MV-4-11 (cell line): ENCODE measurements around the gene CRKL.

Experiments used
- DNase-seq: peaks from one replicate; lab custom pipeline; 2025; lab: John Stamatoyannopoulos, UW

CRKL gene

DNA sequence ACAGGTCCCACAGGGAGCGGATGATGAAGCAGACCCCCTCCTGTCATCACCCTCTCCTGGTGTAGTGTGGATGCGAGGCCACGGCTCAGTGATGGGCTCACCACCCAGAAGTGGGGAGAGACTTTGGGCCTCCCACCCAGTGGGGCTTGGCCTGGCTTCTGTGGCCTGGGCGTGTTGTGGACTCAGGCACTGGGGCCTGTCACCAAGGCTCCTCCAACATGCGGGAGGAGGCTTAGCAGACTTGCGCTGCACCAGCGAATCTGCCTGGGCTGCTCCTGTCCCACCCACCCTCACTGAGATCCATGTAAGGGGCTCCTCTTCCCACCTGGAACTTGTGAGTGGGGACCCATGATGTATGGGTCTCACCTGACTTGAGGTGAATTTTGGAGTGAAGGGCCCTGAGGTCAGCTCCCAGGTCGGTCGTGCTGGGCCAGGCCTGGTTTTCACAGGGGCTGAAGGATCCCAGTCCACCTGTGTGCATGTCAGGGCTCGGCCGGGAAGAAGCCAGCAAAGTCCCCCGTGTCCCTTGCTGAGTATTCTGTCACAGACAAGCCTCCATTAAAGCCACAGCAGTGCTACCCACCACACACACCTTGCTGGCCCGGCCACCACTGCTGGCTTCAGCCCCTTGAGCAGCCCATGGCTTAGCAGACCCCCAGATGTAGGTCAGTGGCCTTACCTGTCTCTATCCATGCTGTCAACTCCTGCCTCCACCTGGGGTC is 80.5 kb downstream of the CRKL start:
- DNase-seq, result no peak

DNA sequence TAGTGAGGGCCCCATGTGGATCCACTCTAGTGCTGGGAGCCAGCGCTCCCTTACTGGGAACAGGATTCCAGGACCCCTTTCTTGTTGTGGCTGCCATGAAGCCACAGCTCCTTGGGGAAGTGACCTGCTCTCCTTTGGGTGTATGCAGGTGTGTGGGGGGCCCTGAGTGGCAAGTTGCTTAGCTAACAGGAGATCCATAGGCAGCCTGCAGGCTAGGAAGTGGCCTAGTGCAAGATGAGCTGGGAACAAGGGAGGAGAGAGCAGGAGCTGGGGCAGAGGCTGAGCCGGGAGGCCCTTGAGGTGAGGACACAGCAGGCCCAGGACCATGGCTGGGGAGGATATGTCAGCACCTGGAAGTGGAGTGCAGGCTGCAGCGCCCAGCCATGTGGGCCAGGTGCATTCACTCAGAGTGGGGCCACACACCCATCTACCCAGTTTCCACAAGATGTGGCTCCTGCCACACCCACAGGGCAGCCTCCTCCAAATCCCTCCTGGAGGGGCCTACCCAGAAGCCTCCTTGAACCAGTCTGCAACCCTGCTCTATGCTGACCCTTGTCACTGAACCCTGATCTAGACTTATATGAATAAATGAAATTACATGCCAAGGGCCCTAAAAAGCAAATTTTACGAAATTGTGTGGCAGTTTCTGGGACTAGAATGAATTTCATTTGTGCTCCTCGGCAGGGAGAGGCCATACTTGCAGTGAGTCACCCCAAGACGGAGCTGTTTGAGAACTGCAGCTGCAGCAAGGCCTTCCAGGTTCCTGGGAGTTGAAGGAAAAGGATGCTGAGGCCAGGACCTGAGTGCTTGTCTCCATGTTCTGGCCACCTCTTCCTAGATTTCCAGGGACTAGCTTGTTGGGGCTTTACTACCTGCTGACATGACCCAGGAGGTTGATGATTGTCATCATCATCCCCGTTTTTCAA is 81.5 kb downstream of the CRKL start:
- no peak for DNase-seq

DNA sequence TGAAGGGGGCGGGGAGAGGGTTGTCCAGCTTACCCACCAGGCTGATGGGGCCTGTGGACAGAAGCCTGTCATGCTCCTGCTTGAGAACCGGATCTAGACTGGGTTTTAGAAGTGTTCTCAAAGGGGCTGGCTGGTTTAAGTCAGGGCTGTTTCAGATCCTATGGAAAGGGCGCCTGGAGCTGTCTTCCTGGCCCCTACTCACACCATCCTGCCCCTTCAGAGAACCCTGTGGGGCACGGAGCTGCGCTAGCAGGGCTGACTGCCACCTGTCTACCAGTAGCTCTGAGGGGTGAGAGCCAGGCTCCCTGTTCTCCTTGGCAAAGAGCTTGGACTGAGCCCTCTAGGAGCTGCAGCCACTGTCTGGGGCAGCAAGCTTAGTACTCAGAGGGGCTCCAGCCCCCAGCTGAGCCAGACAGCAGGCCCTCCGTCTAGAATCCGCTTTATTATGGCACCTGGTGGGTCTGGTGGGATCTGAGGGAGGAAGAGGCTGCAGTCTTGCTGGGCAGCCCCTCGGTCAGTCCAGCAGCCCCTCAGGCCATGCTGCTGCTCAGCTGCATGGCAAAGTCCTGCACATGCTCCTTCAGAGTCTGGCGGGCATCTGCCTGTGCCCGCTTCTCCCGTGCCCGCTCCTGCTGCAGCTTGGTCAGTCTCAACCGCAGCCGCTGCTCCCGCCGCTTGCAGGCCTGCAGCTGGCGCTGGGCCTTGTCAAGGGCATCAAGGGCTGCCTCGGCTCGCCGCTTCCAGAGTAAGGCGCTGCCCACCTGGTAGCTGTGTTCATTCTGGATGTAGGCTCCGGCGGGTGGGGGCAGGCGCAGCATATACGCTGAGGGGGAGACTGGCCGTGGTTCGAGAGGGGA is 82.4 kb downstream of the CRKL start:
- no peak for DNase-seq

DNA sequence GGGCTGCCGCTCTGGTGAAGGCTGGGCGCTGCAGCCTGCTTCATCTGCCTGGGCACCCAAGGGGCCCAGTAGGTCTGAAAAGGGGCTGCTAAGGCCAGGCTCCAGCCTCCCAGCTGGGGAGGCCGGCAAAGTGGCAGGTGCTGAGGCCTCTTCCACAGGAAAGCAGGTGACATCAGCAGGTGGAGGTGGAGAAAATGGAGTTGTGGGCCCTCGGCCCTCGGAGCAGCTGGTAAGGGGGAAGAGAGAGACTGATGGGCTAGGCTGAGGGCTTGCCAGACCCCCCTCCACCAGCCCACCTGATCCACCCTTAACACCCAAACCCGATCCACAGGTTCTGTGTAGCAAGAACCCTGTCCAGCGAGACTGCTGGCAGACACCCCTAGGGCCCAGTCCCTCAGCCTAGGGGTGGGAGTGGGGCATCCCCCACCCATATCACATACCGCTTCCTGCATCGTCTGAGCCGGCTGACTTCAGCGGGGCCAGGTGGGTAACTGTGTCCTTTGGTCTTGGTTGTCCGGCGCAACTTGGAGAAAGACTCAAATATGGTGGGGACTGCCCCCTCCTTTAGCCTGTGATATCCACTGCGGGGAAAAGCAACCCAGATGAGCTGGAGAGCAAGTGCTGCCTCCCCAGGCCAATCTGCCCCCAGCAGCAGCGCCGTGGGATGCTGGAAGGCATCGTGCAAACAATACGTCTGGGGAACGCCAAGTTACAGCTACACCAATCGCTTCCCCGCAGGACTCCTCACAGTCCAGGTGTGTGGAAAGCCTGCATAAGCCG is 83.2 kb downstream of the CRKL start:
- no peak for DNase-seq

DNA sequence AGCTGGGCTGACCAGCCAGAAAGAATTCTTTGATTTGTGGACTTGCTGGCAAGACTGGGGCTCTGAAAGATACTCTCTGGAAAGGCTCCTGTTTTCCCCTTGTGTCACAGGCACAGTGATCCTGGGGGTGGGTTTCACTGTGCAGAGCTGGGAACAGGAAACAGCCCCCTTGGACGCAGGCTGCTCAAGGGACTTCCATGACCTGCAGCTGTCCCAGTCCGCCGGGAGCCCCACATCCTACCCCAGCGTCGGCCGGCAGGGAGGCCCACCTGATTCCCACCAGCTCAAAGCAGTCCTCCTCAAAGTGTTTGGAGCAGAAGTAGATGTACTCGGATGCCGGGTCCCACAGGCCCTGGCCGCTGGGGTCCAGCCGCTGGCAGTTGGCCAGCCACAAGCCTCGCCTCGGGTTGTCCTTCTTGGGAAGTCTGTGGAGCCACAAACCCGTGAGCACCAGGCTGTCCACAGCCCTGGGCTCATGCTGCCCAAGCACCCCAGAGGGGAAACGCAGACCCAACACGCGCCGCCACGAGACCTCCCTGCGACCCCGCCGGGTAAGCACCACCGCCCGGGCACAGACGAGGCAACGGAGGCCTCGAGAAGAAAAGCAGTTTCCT is 83.9 kb downstream of the CRKL start:
- DNase-seq, result no peak

DNA sequence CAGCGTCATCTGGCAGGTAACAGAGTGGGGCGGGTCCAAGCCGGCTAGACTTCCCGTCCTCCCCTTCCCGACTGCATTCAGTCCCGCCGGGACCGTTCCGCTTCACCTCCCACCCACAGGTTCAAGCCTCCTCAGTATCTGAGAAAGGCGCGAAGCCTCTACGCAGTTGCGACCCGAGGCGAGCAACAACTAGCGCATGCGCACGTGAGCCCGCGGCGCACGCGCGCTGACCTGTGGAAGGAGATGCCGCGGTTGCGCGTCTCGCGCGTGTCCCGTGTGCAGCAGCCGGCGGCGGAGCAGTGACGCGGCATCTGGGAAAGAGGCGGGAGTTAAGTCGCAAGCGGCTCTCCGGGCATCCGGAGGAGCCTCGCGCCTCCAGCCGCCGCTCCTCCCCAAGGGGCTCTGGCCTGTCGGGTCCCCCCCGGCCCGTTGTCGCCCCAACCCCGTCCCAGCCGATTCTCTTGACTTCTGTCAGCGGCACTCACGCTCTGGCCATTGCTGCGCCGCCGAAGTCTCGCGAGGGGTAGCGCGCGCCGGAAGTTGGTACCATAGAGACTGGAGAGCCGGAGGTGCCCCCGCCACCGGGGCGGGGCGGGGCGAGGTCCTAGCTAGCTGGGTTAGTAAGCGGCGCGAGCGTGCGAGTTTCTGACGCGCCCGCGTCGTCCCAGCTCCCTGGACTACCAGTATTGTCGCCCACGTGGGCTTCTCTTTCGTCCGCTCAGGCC is 84.6 kb downstream of the CRKL start, which contains the start of gene THAP7:
THAP7 (minus strand) TSS at position 518 of the 725 bp plus-strand sequence; CDS start at position 311, 207 bp downstream.
- DNase-seq, result peak; percentile 93
